ENCODE results near the gene SEC24A.
"Not testable (repeated sequence)": the region's sequence is repeated elsewhere in the genome, so short reads cannot be mapped to it uniquely, and the experiment has no call there.

The SEC24A gene

GRCh38 chr5:134758504-134759341 lies 110.1 kb downstream of the SEC24A start, which contains the start of gene DDX46:
Gene DDX46 (plus strand): TSS chr5:134758779. CDS start chr5:134758939, 160 bp downstream.
- TF ChIP-seq CTCF (IDR thresholded peaks at IDR 0.05; ENCODE audit: extremely low read depth, missing control alignments): peak; percentile 88
- peak; percentile 96 for DNase-seq (ENCODE audit: low spot score)

GRCh38 chr5:134767528-134768291 lies 119.1 kb downstream of the SEC24A start:
- DNase-seq (ENCODE audit: low spot score): not testable (repeated sequence)

- TF ChIP-seq CTCF (IDR thresholded peaks at IDR 0.05; ENCODE audit: extremely low read depth, missing control alignments): no peak
- no peak for DNase-seq (ENCODE audit: low spot score)
Measured at GRCh38 chr5:134769206-134769605, 120.6 kb downstream of the SEC24A start.

- TF ChIP-seq CTCF (IDR thresholded peaks at IDR 0.05; ENCODE audit: extremely low read depth, missing control alignments): no peak
- DNase-seq (ENCODE audit: low spot score): no peak
Measured at GRCh38 chr5:134772461-134773125, 124.0 kb downstream of the SEC24A start.

GRCh38 chr5:134777366-134777765 lies 128.8 kb downstream of the SEC24A start:
- DNase-seq (ENCODE audit: low spot score): no peak
- no peak for TF ChIP-seq CTCF (IDR thresholded peaks at IDR 0.05; ENCODE audit: extremely low read depth, missing control alignments)

All from GM20000 (cell line).